ENCODE results near the gene RMDN2. TPM values are rescaled to one million over a fixed set of nuclear protein-coding genes. Genes with fewer than 3 reads are reported as not detected.

The RMDN2 gene
- total and polyA plus RNA-seq, 12 donors, result 28.5 to 126 (median 55.9) TPM

- intact Hi-C loops (cut with DNase I), result loop anchor here in 1 of 2 donors (5.0 kb wide), 1 partner anchor 293 kb away; no protein-coding TSS in a partner anchor
- no peaks in the 10 kb centered on the region for H3K27me3 ChIP-seq
- H3K27ac ChIP-seq, result no peak overlapping the region
- peaks cover 3 to 6% of the 10 kb centered on the region in 2 donors for H3K4me1 ChIP-seq (replicated peaks in 1 of 2)
- no peak for DNase-seq
- TF ChIP-seq CTCF (IDR thresholded peaks at IDR 0.05) (peak in 2 of 6 experiments; percentile 21 to 22), POLR2A (IDR thresholded peaks at IDR 0.05) (no peak)
- H3K9me3 ChIP-seq (replicated peaks in 1 of 3), result no peaks in the 10 kb centered on the region
- H3K4me3 ChIP-seq, result no peak overlapping the region
- H3K36me3 ChIP-seq (replicated peaks in 1 of 2), result no peaks in the 10 kb centered on the region
Measured at GRCh38 chr2:37984589-37984988, 59.5 kb downstream of the RMDN2 start.

- H3K27ac ChIP-seq, result no peak overlapping the region
- H3K27me3 ChIP-seq, result no peaks in the 10 kb centered on the region
- DNase-seq, result no peak
- intact Hi-C loops (cut with DNase I), result no loop called here
- no peaks in the 10 kb centered on the region for H3K36me3 ChIP-seq (replicated peaks in 1 of 2)
- H3K9me3 ChIP-seq (replicated peaks in 1 of 3), result no peaks in the 10 kb centered on the region
- H3K4me1 ChIP-seq (replicated peaks in 1 of 2), result peaks cover 3 to 6% of the 10 kb centered on the region in 2 donors
- TF ChIP-seq POLR2A (IDR thresholded peaks at IDR 0.05) (no peak), CTCF (IDR thresholded peaks at IDR 0.05) (no peak)
- WGBS, 4 donors, result 44 to 71% (median 54%) methylated on average over 1 of the region's 1 CpG
- H3K4me3 ChIP-seq, result no peak overlapping the region
Measured at GRCh38 chr2:37985333-37985732, 60.2 kb downstream of the RMDN2 start.

- Histone ChIP-seq H3K36me3 (replicated peaks in 1 of 2) (no peaks in the 10 kb centered on the region), H3K4me1 (replicated peaks in 1 of 2) (peaks cover 1 to 6% of the 10 kb centered on the region in 2 donors), H3K9me3 (replicated peaks in 1 of 3) (no peaks in the 10 kb centered on the region), H3K4me3 (no peak overlapping the region), H3K27ac (no peak overlapping the region), H3K27me3 (no peaks in the 10 kb centered on the region)
- WGBS, 4 donors, result 95 to 99% (median 98%) methylated on average over 4 of the region's 4 CpGs
- TF ChIP-seq POLR2A (IDR thresholded peaks at IDR 0.05) (no peak), CTCF (IDR thresholded peaks at IDR 0.05) (no peak)
- DNase-seq, result no peak
- intact Hi-C loops (cut with DNase I), result no loop called here
Measured at GRCh38 chr2:37987098-37987775, 62.1 kb downstream of the RMDN2 start.

GRCh38 chr2:37992601-37993000 lies 67.5 kb downstream of the RMDN2 start:
- Histone ChIP-seq H3K36me3 (replicated peaks in 1 of 2) (no peaks in the 10 kb centered on the region), H3K27ac (no peak overlapping the region), H3K27me3 (no peaks in the 10 kb centered on the region), H3K4me3 (no peak overlapping the region), H3K9me3 (replicated peaks in 1 of 3) (no peaks in the 10 kb centered on the region), H3K4me1 (replicated peaks in 1 of 2) (no peaks in the 10 kb centered on the region)
- intact Hi-C loops (cut with DNase I), result no loop called here
- 91 to 96% (median 94%) methylated on average over 3 of the region's 3 CpGs for WGBS, 4 donors
- no peak for TF ChIP-seq CTCF (IDR thresholded peaks at IDR 0.05)
- TF ChIP-seq POLR2A (IDR thresholded peaks at IDR 0.05), result no peak
- DNase-seq, result no peak
